NCI-H1436 (cell line): ENCODE measurements around the gene MBTPS2.
"Not testable (repeated sequence)": the region's sequence is repeated elsewhere in the genome, so short reads cannot be mapped to it uniquely, and the experiment has no call there.

Experiments
- DNase-seq: peaks from one replicate; lab custom pipeline; 2025; lab: John Stamatoyannopoulos, UW

MBTPS2 gene

GRCh38 chrX:21839334-21840192, at the start of gene MBTPS2:
Gene MBTPS2, plus strand, starts transcription at chrX:21839617. Its CDS starts 118 bp downstream, at chrX:21839735.
- peak; percentile 76 for DNase-seq

DNA sequence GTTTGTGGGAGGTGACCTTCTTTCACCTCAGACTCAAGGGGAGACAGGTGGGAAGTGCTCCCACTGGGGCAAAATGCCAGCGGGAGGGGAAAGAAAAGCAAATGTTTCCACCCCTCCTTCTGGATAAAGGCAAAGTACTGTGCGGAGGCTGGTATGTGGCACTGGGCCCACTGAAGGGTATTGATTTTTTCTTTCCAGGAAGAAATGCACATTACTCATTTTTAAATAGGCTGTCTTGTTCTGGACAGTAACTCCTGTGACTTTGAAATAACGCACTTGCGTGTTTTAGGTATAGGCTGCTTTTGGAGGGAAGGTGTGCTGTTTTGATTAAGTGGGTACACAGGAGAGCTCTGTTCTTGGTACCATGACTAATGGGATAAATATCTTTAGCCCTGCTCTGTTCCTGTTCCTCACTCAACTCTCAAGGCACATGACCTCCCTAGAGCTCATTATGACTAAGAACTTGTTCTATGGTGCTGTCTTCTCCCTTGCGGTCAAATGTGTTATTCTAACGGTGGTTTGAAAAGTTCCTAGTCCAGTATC, 40.7 kb upstream of the MBTPS2 start:
- DNase-seq = no peak

GRCh38 chrX:21799767-21800166, 39.6 kb upstream of the MBTPS2 start:
- DNase-seq = no peak

DNA sequence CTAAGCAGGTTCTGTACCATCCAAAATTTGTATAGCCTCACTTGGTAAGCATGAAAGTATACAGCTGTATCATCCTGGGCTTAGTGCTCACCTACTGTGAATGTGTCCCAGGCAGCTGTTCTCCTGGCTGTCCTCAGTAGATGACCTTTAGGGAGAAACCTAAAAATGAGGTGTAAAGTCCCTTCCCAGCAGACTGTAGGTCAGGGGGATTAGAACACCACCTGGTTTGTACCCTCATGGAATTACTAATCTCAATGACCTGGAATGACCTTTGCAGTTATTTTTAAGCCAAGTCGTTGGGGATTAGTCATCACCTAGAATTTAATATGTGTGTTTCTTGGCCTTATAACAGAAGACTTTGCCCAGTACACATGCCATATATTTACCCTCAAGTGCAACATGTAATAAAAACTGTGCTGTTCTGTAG, 39.1 kb upstream of the MBTPS2 start:
- DNase-seq = no peak

DNA sequence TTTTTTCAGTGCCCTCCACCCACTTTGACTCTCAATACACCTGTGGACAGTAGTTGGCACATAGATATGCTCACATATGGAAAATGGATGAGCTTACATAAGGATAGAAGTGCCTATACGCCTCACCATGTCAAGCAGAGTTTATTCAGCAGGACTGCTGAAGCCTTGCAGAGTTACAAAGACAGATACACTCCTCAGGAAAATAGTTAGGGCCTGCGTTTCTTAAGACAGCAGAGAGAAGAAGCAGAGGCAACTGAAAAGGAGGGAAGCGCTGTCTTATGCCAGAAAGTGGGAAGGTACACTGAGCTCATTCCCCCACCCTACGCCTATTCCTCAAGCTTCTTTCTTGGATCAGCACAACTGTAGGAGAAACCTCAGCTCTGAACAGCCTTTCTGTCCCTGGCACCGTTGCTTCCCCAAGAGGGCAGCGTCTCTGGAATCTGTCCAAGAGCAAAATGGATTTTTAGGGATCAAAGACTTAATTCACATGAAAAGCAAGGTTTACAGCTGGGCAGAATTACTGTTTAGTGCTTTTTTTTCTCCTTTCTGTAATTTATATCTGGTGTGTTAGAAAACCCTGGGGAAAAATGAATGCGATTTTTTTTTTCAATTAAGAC, 37.3 kb upstream of the MBTPS2 start:
- DNase-seq = no peak

DNA sequence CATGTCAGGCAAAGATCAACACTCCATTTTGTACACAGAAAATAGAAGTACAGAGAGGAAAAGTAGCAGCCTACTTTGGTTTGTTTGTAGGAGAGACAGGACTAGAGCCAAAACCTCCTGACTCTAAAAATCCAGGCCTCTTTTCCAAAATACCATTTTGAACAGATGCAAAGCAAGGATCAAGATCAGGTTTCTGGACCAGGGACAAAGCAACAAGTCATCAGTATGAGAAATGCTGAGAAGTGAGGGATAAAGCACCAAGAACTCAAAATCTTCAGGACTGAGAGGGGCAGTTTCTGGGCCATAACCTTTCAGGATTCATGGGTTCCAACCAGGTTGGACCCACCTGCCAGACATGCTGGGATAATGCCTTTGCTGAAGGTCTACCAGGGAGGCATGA, 36.6 kb upstream of the MBTPS2 start:
- DNase-seq = no peak

GRCh38 chrX:21806691-21807090, 32.7 kb upstream of the MBTPS2 start:
- no peak for DNase-seq

DNA sequence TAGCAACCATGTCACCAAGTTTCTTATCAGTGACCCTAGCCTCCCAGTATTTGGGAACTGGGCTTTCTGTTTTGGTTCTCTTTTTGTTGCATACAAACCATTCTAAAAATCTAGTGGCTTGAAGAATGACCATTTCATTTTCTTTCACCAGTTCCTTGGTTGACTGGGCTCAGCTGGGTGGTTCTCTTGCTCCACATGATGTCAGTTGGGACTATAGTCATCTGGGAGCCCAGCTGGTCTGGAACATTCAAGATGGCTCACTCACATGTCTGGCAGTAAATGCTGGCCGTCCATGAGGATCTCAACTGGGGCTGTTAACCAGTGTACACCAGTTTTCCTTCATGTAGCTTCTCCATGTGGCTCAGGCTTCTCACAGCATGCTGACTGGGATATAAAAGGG, 27.6 kb upstream of the MBTPS2 start:
- no peak for DNase-seq

GRCh38 chrX:21812628-21813027, 26.8 kb upstream of the MBTPS2 start:
- no peak for DNase-seq

DNA sequence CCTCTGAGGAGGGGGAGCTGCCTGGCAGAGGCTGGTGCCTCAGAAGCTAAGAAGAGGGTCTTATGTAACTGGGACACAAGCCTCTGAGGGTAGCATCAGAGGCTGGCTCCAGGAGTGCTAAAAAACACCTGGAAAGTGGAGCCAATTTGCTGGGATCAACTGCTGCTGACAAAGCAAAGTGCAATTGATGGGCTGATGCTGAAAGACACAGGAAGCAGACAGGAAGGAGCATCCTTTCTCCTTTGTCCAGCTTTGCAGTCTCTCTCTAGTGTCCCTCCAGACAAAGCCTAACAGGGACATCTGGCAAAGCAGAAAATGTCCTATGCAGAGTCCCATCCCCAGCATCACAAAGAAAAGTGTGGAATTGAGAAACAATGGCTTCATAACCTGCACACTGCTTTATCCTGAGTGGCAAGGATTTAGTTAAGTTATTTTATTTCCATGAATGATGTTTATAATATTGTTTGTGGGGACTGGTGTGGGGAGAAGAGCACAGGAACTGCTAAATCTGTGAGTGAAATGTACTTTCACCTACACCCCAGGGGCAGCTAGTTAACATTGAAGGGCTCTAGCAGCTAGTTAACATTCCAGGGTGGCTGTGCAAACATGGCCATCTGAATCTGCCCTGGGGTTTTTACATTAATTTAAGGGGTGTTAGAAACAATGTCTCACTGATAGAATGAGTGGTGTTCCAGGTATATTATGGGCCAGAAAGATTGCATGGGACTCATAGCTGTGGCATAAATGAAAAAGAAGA, 25.6 kb upstream of the MBTPS2 start:
- no peak for DNase-seq

- DNase-seq = no peak
Observed at GRCh38 chrX:21816136-21816535, 23.3 kb upstream of the MBTPS2 start.

DNA sequence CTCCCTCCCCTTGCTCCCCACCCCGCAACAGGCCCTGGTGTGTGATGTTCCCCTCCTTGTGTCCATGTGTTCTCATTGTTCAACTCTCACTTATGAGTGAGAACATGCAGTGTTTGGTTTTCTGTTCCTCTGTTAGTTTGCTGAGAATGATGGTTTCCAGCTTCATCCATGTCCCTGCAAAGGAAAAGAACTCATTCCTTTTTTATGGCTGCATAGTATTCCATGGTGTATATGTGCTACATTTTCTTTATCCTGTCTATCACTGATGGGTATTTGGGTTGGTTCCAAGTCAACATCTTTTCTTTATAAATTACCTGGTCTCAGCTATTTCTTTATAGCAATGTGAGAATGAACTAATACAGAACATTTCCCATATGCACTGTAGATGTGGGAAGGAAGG, 19.2 kb upstream of the MBTPS2 start:
- not testable (repeated sequence) for DNase-seq

- no peak for DNase-seq
Observed at GRCh38 chrX:21821875-21822274, 17.5 kb upstream of the MBTPS2 start.

GRCh38 chrX:21831496-21831895, 7.9 kb upstream of the MBTPS2 start:
- no peak for DNase-seq

DNA sequence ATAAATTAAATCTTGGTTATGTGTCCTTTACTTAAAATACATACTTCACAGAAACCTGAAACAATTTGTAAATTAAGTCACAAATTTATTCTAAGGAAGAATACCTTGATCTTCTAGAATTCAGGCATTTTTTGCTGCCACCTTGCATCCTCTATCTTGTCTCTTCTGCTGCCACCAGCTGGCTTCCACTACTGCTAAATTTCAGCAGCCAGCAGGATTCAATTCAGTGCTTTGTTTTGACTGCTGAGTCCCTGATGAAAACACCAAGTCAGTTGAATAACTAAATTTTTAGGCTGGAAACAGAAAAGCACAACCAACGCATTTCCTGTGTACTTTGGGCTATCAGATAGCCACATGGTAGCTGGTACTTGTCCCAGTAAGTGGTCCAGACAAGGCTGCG, 2.4 kb upstream of the MBTPS2 start:
- DNase-seq = no peak

- DNase-seq = no peak
Observed at GRCh38 chrX:21838937-21839333, 482 bp upstream of the MBTPS2 start.

DNA sequence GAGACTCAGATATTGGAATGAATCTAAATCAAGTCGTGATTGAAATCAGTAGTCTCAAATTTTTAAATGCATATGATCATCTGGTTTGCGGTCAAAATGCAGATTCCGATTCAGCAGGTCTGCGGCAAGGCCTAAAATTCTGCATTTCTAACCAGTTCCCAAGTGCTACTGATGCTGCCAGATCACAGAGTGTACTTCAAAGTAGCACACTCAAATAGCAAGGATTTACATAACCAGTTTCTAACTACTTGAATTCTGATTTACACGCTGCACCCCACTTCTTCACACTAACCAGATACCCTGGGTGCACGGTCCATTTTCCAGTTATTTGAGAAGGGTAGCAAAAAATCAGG, 752 bp downstream of the MBTPS2 start:
- DNase-seq = no peak

- DNase-seq = no peak
Observed at GRCh38 chrX:21843179-21843578, 3.8 kb downstream of the MBTPS2 start.

- DNase-seq = no peak
Observed at GRCh38 chrX:21845096-21845495, 5.7 kb downstream of the MBTPS2 start.

DNA sequence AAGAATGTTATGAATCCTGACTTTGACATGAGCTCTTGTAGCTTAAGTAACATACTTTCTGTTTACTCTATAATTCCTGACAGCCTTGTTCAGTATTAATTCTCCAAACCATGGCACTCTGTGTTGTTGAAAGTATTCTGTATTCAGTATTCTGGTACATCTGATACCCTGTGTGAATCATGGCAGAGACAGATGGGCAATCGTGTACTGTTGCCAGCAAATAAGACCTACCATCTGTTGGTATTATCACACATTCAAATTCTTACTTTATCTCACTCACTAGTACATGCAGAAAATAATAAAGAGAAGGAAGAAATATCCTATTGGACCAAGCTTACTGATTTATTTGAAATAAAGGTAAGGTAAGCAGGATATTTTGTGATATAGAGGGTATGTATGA, 7.9 kb downstream of the MBTPS2 start:
- no peak for DNase-seq

GRCh38 chrX:21853578-21853977, 14.2 kb downstream of the MBTPS2 start:
- no peak for DNase-seq

DNA sequence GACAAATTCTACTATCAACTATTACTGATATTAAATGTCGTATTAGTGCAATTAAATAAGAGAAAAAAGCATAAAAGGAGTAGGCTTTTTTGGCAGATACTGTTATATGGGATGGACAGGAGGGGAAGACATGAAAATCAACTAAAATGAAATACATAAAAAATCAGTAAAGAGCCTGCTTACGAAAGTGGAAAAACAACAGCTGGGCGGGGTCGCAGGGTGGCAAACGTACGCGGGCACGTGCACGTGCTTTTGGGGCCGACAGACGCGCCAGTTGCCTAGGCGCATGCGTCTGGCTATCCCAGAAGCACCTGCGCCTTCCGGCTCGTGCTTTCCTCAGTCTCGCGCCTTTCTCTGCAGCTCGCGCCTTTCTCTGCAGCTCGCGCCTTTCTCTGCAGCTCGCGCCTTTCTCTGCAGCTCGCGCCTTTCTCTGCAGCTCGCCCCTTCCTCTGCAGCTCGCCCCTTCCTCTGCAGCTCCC, 16.6 kb downstream of the MBTPS2 start, which contains the start of gene YY2:
YY2 (plus strand) TSS at position 51 of the 479 bp plus-strand sequence. CDS start 498 bp downstream, outside the sequence.
- no peak for DNase-seq
